Prostate gland (tissue), 2 donors: ENCODE measurements around the gene PTTG1. TPM values are rescaled to one million over a fixed set of nuclear protein-coding genes. Genes with fewer than 3 reads are reported as not detected.

Source experiments
- DNase-seq: peaks from one replicate; pipeline ENCODE4 v3.0.0-alpha.2; 2019; ENCODE audit warnings: low spot score
- H3K27ac ChIP-seq, 2 donors: fragments of 200-600 bp; sonication (generic); 2 replicates each; pipeline ENCODE4 v1.5.1; 2017 to 2019
- H3K27me3 ChIP-seq: fragments of 200-600 bp; sonication (generic); replicated peaks from 2 replicates; pipeline ENCODE4 v1.5.1; 2019; ENCODE audit not compliant: insufficient read depth
- H3K36me3 ChIP-seq, 2 donors: fragments of 200-600 bp; sonication (generic); 1 replicate in 1 of 2; 2 replicates in 1 of 2; pipeline versions ENCODE4 v1.5.1 to v1.8.1; 2017 to 2019
- H3K4me1 ChIP-seq: fragments of 200-600 bp; sonication (generic); replicated peaks from 2 replicates; pipeline ENCODE4 v1.5.1; 2019
- H3K4me3 ChIP-seq, 2 donors: fragments of 200-600 bp; sonication (generic); 2 replicates each; pipeline ENCODE4 v1.5.1; 2017 to 2019
- H3K9me3 ChIP-seq: fragments of 200-600 bp; sonication (generic); 2 replicates; pipeline ENCODE4 v1.5.1; 2017
- POLR2A ChIP-seq: fragments of 450-650 bp; IDR thresholded peaks from one replicate; pipeline ENCODE4 v1.6.1; 2016; ENCODE audit warnings: antibody characterized with exemption, mild to moderate bottlenecking
- POLR2AphosphoS5 ChIP-seq: sonication (generic); formaldehyde crosslinking; IDR thresholded peaks from one replicate; pipeline ENCODE4 v1.6.1; 2017; ENCODE audit warnings: antibody characterized with exemption
- WGBS: methylation state at CpG from one replicate; pipeline ENCODE4 v1.1.5; 2018; 5-methylcytosine and 5-hydroxymethylcytosine counted together
- intact Hi-C: fragments of 100-400 bp; cut with DNase I; formaldehyde crosslinking; loops from one replicate; pipeline ENCODE4 v1.14.2; 2022
- total RNA-seq, 2 donors: library from RNA; depleted of rRNA; stranded (reverse); fragments of >200 nt; gene quantifications; one replicate each; pipeline ENCODE4 v1.1.0, GENCODE V29; 2016
- TF ChIP-seq, protein P1 (sequence below), 4 experiments: fragments of 200-600 bp in 2 of 4; fragments of 450-650 bp in 2 of 4; sonication (generic) in 2 of 4; IDR thresholded peaks; 1 replicate in 3 of 4; 2 replicates in 1 of 4; pipeline ENCODE4 v1.5.1; 2016 to 2019; ENCODE audit warnings: antibody characterized with exemption in 4 of 4, mild to moderate bottlenecking in 2 of 4, moderate library complexity in 2 of 4

The PTTG1 gene
- total RNA-seq, 2 donors from 2014 or later: 4.3 to 44.9 TPM

GRCh38 chr5:160466116-160466515 lies 44.5 kb downstream of the PTTG1 start:
- no peak for DNase-seq
- intact Hi-C loops: no loop called here

GRCh38 chr5:160466889-160467554 lies 45.4 kb downstream of the PTTG1 start:
- no peaks in the 10 kb centered on the region for H3K9me3 ChIP-seq
- H3K4me1 ChIP-seq: no peaks in the 10 kb centered on the region
- H3K27ac ChIP-seq: no peak overlapping the region
- H3K27me3 ChIP-seq: no peaks in the 10 kb centered on the region
- TF ChIP-seq POLR2AphosphoS5 (no peak), POLR2A (no peak)
- TF ChIP-seq, protein P1, sequence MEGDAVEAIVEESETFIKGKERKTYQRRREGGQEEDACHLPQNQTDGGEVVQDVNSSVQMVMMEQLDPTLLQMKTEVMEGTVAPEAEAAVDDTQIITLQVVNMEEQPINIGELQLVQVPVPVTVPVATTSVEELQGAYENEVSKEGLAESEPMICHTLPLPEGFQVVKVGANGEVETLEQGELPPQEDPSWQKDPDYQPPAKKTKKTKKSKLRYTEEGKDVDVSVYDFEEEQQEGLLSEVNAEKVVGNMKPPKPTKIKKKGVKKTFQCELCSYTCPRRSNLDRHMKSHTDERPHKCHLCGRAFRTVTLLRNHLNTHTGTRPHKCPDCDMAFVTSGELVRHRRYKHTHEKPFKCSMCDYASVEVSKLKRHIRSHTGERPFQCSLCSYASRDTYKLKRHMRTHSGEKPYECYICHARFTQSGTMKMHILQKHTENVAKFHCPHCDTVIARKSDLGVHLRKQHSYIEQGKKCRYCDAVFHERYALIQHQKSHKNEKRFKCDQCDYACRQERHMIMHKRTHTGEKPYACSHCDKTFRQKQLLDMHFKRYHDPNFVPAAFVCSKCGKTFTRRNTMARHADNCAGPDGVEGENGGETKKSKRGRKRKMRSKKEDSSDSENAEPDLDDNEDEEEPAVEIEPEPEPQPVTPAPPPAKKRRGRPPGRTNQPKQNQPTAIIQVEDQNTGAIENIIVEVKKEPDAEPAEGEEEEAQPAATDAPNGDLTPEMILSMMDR (IDR thresholded peaks at IDR 0.05): no peak
- DNase-seq: no peak
- intact Hi-C loops: no loop called here
- no peaks in the 10 kb centered on the region for H3K36me3 ChIP-seq
- H3K4me3 ChIP-seq: no peak overlapping the region
- 46% methylated on average over 9 of the region's 9 CpGs for WGBS

More at GRCh38 chr5:160466116-160466515, 44.5 kb downstream of the PTTG1 start:
- Histone ChIP-seq H3K4me1 (no peaks in the 10 kb centered on the region), H3K36me3 (no peaks in the 10 kb centered on the region), H3K4me3 (no peak overlapping the region), H3K27ac (no peak overlapping the region), H3K9me3 (no peaks in the 10 kb centered on the region), H3K27me3 (no peaks in the 10 kb centered on the region)
- TF ChIP-seq, protein P1 (IDR thresholded peaks at IDR 0.05): no peak
- TF ChIP-seq POLR2A (no peak), POLR2AphosphoS5 (no peak)
- 83% methylated on average over 5 of the region's 5 CpGs for WGBS

DNA sequence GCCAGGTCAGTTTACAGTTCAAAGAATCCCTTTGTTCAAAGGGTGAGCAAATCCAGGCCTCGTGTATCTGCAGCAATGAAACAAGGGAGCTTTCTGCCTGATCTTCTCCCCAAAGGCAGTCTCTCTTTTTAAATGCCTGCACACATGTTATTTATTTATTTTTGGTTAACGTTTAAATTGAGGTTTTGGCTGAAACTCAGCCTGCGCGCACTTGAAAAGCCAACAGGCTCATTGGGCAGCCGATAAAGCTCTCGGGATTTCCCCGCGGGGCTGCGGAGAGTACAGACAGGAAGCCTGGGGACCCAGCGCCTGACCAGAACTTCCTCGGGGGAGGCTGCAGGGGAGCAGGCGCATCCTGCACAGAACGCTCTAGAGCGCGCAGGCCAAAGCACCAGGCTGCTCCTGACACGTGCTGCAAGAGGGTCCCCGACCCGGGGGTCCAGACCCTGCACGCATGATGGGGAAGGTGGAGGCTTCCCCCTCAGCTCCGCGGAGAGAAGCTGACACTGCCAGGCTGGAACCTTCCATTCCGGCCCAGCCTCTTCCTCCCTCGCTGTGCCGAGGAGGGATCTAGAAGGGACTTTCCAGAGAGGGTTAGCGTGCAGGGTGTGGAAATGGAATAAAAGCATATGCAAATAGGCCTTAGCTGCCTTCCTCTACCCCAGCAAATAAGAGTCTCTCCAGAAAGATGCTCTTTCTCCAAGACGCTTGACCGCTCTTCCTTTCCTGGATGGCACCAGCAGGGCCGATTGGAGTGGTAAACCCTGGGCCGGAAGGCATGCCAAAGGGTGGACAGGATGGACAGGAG lies 46.1 kb downstream of the PTTG1 start:
- peak; percentile 46 for DNase-seq
- intact Hi-C loops: no loop called here
- Histone ChIP-seq H3K4me1 (no peaks in the 10 kb centered on the region), H3K27me3 (no peaks in the 10 kb centered on the region), H3K27ac (no peak overlapping the region), H3K36me3 (no peaks in the 10 kb centered on the region), H3K4me3 (peak overlapping the region in 1 of 2 donors; percentile 9), H3K9me3 (no peaks in the 10 kb centered on the region)
- WGBS: 21% methylated on average over 25 of the region's 29 CpGs
- TF ChIP-seq POLR2A: no peak
- TF ChIP-seq, protein P1 (IDR thresholded peaks at IDR 0.05): no peak
- TF ChIP-seq POLR2AphosphoS5: no peak

DNA sequence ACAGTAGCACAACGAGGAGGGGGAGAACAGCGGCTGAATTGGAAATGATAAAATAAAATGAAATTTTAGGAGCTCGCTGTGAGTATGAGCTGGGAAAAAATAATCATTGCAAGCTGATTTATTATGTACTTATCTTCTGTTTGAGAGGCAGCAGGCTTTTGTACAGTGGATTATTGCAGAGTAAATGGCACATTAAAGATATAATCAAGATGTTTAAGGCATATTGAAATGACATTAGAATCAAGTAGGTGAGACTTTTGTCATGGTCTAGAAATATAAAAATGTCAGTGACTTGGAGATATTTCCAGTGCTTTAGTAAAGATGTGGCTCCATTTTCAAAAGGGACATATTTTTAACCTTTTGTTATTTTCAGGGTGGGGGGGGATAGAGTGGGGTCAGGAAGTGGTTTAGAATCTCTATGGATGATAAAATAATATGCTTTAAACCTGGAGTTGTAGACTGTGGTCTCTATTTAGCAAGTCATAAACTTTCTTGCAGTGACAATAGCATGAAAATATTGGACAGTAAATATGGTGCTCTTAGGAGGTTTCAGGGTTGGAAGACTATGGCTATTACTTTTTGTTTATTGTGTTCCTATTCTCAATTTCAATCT lies 46.8 kb downstream of the PTTG1 start:
- intact Hi-C loops: no loop called here
- no peaks in the 10 kb centered on the region for H3K36me3 ChIP-seq
- TF ChIP-seq POLR2A: no peak
- TF ChIP-seq POLR2AphosphoS5: no peak
- TF ChIP-seq, protein P1 (IDR thresholded peaks at IDR 0.05): no peak
- DNase-seq: no peak
- no peaks in the 10 kb centered on the region for H3K27me3 ChIP-seq
- no peaks in the 10 kb centered on the region for H3K4me1 ChIP-seq
- no peak overlapping the region for H3K4me3 ChIP-seq
- 33% methylated on average over 3 of the region's 3 CpGs for WGBS
- no peak overlapping the region for H3K27ac ChIP-seq
- H3K9me3 ChIP-seq: no peaks in the 10 kb centered on the region
